GM23338 (cell line): ENCODE results near the gene TOM1L1. TPM values are rescaled to one million over a fixed set of nuclear protein-coding genes. Genes with fewer than 3 reads are reported as not detected.

Source experiments
- ATAC-seq: fragments of 200-7000 bp; cut with Tn5 transposase; 3 replicates; pipeline ENCODE4 v1.9.1; 2020
- DNase-seq: peaks from one replicate; pipeline ENCODE4 v3.0.0-alpha.2; 2015; ENCODE audit warnings: low spot score
- H2AFZ ChIP-seq: fragments of 200-600 bp; sonication (generic); 2 replicates; pipeline ENCODE4 v1.8.0; 2016; ENCODE audit warnings: antibody characterized with exemption, mild to moderate bottlenecking, moderate library complexity
- H3F3A ChIP-seq: fragments of 200-600 bp; sonication (generic); replicated peaks from 2 replicates; pipeline ENCODE4 v1.8.0; 2017; ENCODE audit warnings: antibody characterized with exemption, mixed run types, low read depth
- H3K27ac ChIP-seq: fragments of 200-600 bp; sonication (generic); 2 replicates; pipeline ENCODE4 v1.6.1; 2016; ENCODE audit warnings: low read depth
- H3K27me3 ChIP-seq: fragments of 200-600 bp; sonication (generic); 2 replicates; pipeline ENCODE4 v1.8.0; 2016; ENCODE audit warnings: mild to moderate bottlenecking, mixed run types, moderate library complexity; ENCODE audit not compliant: insufficient read depth
- H3K36me3 ChIP-seq: fragments of 200-600 bp; sonication (generic); 2 replicates; pipeline ENCODE4 v1.8.0; 2016; ENCODE audit warnings: mild to moderate bottlenecking; ENCODE audit not compliant: insufficient read depth
- H3K4me1 ChIP-seq: fragments of 200-600 bp; sonication (generic); 2 replicates; pipeline ENCODE4 v1.8.0; 2016; ENCODE audit warnings: mild to moderate bottlenecking, moderate library complexity; ENCODE audit not compliant: insufficient read depth
- H3K4me2 ChIP-seq: fragments of 200-600 bp; sonication (generic); 2 replicates; pipeline ENCODE4 v1.7.1; 2017; ENCODE audit warnings: mixed run types
- H3K4me3 ChIP-seq: fragments of 200-600 bp; sonication (generic); 2 replicates; pipeline ENCODE4 v1.6.1; 2016; ENCODE audit warnings: mixed run types
- H3K79me2 ChIP-seq: fragments of 200-600 bp; sonication (generic); replicated peaks from 2 replicates; pipeline ENCODE4 v1.8.0; 2017; ENCODE audit warnings: mild to moderate bottlenecking; ENCODE audit not compliant: insufficient read depth
- H3K9me2 ChIP-seq: fragments of 200-600 bp; sonication (generic); 2 replicates; pipeline ENCODE4 v1.8.0; 2017; ENCODE audit not compliant: insufficient read depth
- H4K20me1 ChIP-seq: fragments of 200-600 bp; sonication (generic); replicated peaks from 2 replicates; pipeline ENCODE4 v1.8.0; 2017; ENCODE audit warnings: mild to moderate bottlenecking; ENCODE audit not compliant: insufficient read depth
- H3K27ac Mint-ChIP-seq: 2 replicates; pipeline ENCODE4 v1.8.0; 2020; ENCODE audit warnings: inconsistent platforms, mild to moderate bottlenecking, moderate library complexity, mixed read lengths
- H3K27me3 Mint-ChIP-seq: 3 replicates; pipeline ENCODE4 v1.8.0; 2022; ENCODE audit warnings: low read depth, mild to moderate bottlenecking, moderate library complexity, mixed read lengths, inconsistent platforms; ENCODE audit not compliant: insufficient read depth, poor library complexity
- H3K36me3 Mint-ChIP-seq: 3 replicates; pipeline ENCODE4 v1.8.0; 2021; ENCODE audit warnings: low read depth, mild to moderate bottlenecking, inconsistent platforms, moderate library complexity, mixed read lengths
- H3K4me1 Mint-ChIP-seq: 3 replicates; pipeline ENCODE4 v1.8.0; 2020; ENCODE audit warnings: mild to moderate bottlenecking, inconsistent platforms, mixed read lengths
- H3K4me3 Mint-ChIP-seq: 3 replicates; pipeline ENCODE4 v1.8.0; 2021; ENCODE audit warnings: moderate library complexity, mild to moderate bottlenecking, inconsistent platforms, mixed read lengths
- H3K9me3 Mint-ChIP-seq: 3 replicates; pipeline ENCODE4 v1.8.0; 2020; ENCODE audit warnings: moderate library complexity, mild to moderate bottlenecking, inconsistent platforms, mixed read lengths
- JUNB ChIP-seq: IDR thresholded peaks from one replicate; pipeline ENCODE4 v1.6.1; 2016; ENCODE audit warnings: antibody characterized with exemption; ENCODE audit not compliant: unreplicated experiment
- NANOG ChIP-seq: IDR thresholded peaks from 2 replicates; pipeline ENCODE4 v1.6.1; 2016; ENCODE audit warnings: antibody characterized with exemption, borderline replicate concordance
- POLR2AphosphoS5 ChIP-seq: IDR thresholded peaks from 2 replicates; pipeline ENCODE4 v1.6.1; 2016; ENCODE audit warnings: antibody characterized with exemption, low read depth
- STAT1 ChIP-seq: IDR thresholded peaks from one replicate; pipeline ENCODE4 v1.6.1; 2016; ENCODE audit warnings: antibody characterized with exemption; ENCODE audit not compliant: unreplicated experiment
- ZNF114 ChIP-seq: fragments of 250-450 bp; sonication (Bioruptor Pico); IDR thresholded peaks from 2 replicates; pipeline ENCODE4 v1.5.0; 2020; ENCODE audit warnings: mild to moderate bottlenecking, moderate library complexity
- polyA plus RNA-seq: library from polyadenylated mRNA; unstranded; fragments of >200 nt; fragmentation: Nextera tagmentation; extraction: Ambion mirVana; gene quantifications from 2 replicates; pipeline ENCODE4 v1.2.1, GENCODE V29; 2016
- total RNA-seq: library from RNA; depleted of rRNA; stranded (reverse); fragments of >200 nt; shearing (Covaris generic); gene quantifications from 2 replicates; pipeline ENCODE4 v1.2.3, GENCODE V29; 2014
- TF ChIP-seq, protein P1 (sequence below): fragments of 250-450 bp; sonication (Bioruptor Pico); IDR thresholded peaks from 2 replicates; pipeline ENCODE4 v1.5.0; 2020; ENCODE audit warnings: mild to moderate bottlenecking, moderate library complexity

TOM1L1 gene
- total and polyA plus RNA-seq, 2 experiments from 2014 or later = 46.8 to 58.0 TPM

DNA sequence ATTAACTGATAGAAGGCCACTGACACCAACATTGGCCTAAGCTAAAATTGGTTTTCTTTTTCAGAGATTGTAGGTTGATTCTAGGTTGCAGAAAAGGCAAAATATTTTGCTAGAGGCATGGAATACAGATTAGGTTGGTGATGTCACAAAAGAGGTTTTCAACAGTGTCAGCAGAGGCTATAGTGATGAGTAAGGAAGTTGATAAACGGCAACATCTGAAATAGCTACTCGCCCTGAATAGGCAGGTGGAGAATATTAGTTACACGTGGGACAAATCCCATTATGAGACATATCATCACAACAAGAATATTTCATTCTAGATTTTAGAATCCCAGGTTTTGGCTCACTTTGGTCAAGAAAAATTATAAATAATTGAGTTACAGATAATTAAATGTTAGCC is 1.5 kb upstream of the TOM1L1 start:
- Mint-ChIP-seq H3K4me1 (peaks cover 24% of the 10 kb centered on the region), H3K9me3 (peaks cover 5% of the 10 kb centered on the region; the same call in 2 of the 3 replicates), H3K27me3 (peaks cover 16% of the 10 kb centered on the region), H3K36me3 (peaks cover 20% of the 10 kb centered on the region), H3K4me3 (peak overlapping the region; percentile 13; the same call in 1 of the 3 replicates), H3K27ac (no peak overlapping the region; the same call in 1 of the 2 replicates)
- no peaks in the 10 kb centered on the region for H3K27me3 ChIP-seq
- 0 out of 2 replicates have a peak, but pooled peaks cover 4% of the 10 kb centered on the region for H3K36me3 ChIP-seq
- peaks cover 16% of the 10 kb centered on the region for H3K4me1 ChIP-seq
- H3K79me2 ChIP-seq = no peaks in the 10 kb centered on the region
- peaks cover 4% of the 10 kb centered on the region; the same call in 1 of the 2 replicates for H3K9me2 ChIP-seq
- peak overlapping the region; percentile 98 for H3K27ac ChIP-seq
- H2AFZ ChIP-seq = no peak overlapping the region
- peaks cover 5% of the 10 kb centered on the region for H3F3A ChIP-seq
- no peak for TF ChIP-seq JUNB
- TF ChIP-seq POLR2AphosphoS5 = no peak
- TF ChIP-seq ZNF114 (CRISPR knock-in tag) = no peak
- H4K20me1 ChIP-seq = peaks cover under 1% of the 10 kb centered on the region; the same call in 1 of the 2 replicates
- no peak for DNase-seq
- ATAC-seq = no peak
- no peak overlapping the region for H3K4me3 ChIP-seq
- no peak overlapping the region; the same call in 1 of the 2 replicates for H3K4me2 ChIP-seq

DNA sequence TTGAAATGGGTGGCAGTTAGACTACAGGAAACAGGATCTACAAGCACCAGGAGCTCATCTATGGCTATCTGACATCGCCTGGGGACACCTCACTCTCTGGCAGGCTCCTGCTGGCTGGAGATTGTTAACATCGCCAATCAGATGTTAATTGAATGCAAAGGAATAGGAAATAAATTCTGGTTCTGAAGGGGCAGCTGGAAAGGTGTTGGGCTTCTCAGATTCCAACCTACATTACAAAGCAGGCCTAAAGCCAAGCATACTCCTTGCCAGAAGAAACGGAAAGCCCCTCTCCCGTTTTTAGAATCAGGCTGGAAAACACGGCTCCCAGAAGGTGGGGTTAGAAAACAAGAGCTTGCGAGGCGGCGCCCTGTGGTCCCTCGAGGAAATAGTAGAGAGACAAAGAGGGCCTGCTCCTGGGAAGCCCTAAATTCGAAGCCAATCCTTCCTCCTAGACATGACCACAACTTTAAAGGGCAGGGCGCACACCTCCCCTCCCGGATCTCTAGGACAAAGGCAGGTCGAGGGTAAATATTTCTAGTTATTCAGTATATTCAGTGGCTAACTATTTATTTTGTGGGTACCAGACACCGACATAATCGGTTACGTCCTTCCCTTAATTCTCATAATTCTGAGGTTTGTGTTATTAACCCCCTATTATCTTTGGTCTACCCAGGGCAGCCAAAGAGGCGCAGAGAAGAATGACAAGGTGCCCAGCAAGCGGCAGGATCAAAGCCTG is 763 bp upstream of the TOM1L1 start:
- peak overlapping the region; percentile 91; the same call in 1 of the 2 replicates for H2AFZ ChIP-seq
- no peak overlapping the region; the same call in 2 of the 3 replicates for H3K4me3 Mint-ChIP-seq

More for the DNA sequence above, 763 bp upstream of the TOM1L1 start:
- DNase-seq = peak; percentile 70
- Mint-ChIP-seq H3K27ac (peak overlapping the region; percentile 95), H3K9me3 (peaks cover 5% of the 10 kb centered on the region; the same call in 2 of the 3 replicates), H3K27me3 (peaks cover 16% of the 10 kb centered on the region), H3K4me1 (peaks cover 26% of the 10 kb centered on the region), H3K36me3 (peaks cover 20% of the 10 kb centered on the region)
- Histone ChIP-seq H3K4me1 (peaks cover 16% of the 10 kb centered on the region), H3K79me2 (no peaks in the 10 kb centered on the region), H3F3A (peaks cover 5% of the 10 kb centered on the region), H3K27ac (peak overlapping the region; percentile 98), H3K4me2 (no peak overlapping the region; the same call in 1 of the 2 replicates), H3K4me3 (no peak overlapping the region; the same call in 1 of the 2 replicates), H3K27me3 (no peaks in the 10 kb centered on the region), H4K20me1 (peaks cover 4% of the 10 kb centered on the region; the same call in 1 of the 2 replicates), H3K9me2 (peaks cover 4% of the 10 kb centered on the region; the same call in 1 of the 2 replicates), H3K36me3 (peaks cover 8% of the 10 kb centered on the region; the same call in 1 of the 2 replicates)
- peak; percentile 44 for ATAC-seq
- TF ChIP-seq ZNF114 (CRISPR knock-in tag) (0 out of 2 replicates have a peak, but pooled peaks have one; percentile 69), STAT1 (no peak), NANOG (peak; percentile 38; the same call in 1 of the 2 replicates)
- TF ChIP-seq, protein P1, sequence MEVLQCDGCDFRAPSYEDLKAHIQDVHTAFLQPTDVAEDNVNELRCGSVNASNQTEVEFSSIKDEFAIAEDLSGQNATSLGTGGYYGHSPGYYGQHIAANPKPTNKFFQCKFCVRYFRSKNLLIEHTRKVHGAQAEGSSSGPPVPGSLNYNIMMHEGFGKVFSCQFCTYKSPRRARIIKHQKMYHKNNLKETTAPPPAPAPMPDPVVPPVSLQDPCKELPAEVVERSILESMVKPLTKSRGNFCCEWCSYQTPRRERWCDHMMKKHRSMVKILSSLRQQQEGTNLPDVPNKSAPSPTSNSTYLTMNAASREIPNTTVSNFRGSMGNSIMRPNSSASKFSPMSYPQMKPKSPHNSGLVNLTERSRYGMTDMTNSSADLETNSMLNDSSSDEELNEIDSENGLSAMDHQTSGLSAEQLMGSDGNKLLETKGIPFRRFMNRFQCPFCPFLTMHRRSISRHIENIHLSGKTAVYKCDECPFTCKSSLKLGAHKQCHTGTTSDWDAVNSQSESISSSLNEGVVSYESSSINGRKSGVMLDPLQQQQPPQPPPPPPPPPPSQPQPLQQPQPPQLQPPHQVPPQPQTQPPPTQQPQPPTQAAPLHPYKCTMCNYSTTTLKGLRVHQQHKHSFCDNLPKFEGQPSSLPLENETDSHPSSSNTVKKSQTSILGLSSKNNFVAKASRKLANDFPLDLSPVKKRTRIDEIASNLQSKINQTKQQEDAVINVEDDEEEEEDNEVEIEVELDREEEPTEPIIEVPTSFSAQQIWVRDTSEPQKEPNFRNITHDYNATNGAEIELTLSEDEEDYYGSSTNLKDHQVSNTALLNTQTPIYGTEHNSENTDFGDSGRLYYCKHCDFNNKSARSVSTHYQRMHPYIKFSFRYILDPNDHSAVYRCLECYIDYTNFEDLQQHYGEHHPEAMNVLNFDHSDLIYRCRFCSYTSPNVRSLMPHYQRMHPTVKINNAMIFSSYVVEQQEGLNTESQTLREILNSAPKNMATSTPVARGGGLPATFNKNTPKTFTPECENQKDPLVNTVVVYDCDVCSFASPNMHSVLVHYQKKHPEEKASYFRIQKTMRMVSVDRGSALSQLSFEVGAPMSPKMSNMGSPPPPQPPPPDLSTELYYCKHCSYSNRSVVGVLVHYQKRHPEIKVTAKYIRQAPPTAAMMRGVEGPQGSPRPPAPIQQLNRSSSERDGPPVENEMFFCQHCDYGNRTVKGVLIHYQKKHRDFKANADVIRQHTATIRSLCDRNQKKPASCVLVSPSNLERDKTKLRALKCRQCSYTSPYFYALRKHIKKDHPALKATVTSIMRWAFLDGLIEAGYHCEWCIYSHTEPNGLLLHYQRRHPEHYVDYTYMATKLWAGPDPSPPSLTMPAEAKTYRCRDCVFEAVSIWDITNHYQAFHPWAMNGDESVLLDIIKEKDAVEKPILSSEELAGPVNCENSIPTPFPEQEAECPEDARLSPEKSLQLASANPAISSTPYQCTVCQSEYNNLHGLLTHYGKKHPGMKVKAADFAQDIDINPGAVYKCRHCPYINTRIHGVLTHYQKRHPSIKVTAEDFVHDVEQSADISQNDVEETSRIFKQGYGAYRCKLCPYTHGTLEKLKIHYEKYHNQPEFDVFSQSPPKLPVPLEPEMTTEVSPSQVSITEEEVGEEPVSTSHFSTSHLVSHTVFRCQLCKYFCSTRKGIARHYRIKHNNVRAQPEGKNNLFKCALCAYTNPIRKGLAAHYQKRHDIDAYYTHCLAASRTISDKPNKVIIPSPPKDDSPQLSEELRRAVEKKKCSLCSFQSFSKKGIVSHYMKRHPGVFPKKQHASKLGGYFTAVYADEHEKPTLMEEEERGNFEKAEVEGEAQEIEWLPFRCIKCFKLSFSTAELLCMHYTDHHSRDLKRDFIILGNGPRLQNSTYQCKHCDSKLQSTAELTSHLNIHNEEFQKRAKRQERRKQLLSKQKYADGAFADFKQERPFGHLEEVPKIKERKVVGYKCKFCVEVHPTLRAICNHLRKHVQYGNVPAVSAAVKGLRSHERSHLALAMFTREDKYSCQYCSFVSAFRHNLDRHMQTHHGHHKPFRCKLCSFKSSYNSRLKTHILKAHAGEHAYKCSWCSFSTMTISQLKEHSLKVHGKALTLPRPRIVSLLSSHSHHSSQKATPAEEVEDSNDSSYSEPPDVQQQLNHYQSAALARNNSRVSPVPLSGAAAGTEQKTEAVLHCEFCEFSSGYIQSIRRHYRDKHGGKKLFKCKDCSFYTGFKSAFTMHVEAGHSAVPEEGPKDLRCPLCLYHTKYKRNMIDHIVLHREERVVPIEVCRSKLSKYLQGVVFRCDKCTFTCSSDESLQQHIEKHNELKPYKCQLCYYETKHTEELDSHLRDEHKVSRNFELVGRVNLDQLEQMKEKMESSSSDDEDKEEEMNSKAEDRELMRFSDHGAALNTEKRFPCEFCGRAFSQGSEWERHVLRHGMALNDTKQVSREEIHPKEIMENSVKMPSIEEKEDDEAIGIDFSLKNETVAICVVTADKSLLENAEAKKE (CRISPR knock-in tag) = peak; percentile 93
